ENCODE measurements around the gene PRKCA.

The PRKCA gene

DNA sequence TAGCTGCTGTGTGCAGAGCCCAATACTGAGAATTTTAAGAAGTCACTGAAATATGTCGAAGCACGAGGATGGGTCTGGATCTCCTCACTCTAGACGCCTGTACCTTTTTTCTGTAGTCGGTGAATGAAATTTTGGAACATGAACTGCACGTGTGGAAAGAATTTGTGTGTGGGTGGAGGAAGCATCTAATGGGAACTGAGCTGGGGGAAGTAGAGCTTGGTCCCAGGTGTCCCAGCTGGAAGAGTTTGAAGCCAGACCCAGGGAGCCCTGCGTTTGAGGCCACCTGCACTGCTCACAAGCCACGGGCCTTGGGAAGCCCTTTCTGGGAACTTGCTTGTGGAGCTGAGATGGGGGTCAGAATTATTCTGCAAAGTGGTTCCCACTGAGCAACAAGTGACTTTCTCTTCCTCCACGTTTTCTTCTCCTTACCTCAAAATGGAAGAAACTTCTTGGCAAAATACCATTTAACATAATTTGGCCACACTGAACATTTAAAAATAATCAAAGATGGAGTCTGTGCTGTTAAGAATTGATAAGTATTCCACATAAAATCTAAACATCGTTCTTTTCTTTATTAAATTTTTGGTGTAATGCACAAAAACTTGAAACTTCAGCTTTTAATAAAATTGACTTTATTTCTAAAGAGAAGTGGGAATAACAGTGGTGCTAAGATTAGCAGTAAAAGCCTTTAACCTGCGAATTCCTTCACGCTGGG lies 163.8 kb downstream of the PRKCA start:
- Histone ChIP-seq H3K27me3 (no peaks in the 10 kb centered on the region), H3K9me3 (no peaks in the 10 kb centered on the region), H3K36me3 (no peaks in the 10 kb centered on the region), H3K4me1 (peaks cover 20% of the 10 kb centered on the region), H3K4me3 (ENCODE audit: low read depth, low read length) (no peak overlapping the region)
- DNase-seq = no peak
- TF ChIP-seq, protein P1, sequence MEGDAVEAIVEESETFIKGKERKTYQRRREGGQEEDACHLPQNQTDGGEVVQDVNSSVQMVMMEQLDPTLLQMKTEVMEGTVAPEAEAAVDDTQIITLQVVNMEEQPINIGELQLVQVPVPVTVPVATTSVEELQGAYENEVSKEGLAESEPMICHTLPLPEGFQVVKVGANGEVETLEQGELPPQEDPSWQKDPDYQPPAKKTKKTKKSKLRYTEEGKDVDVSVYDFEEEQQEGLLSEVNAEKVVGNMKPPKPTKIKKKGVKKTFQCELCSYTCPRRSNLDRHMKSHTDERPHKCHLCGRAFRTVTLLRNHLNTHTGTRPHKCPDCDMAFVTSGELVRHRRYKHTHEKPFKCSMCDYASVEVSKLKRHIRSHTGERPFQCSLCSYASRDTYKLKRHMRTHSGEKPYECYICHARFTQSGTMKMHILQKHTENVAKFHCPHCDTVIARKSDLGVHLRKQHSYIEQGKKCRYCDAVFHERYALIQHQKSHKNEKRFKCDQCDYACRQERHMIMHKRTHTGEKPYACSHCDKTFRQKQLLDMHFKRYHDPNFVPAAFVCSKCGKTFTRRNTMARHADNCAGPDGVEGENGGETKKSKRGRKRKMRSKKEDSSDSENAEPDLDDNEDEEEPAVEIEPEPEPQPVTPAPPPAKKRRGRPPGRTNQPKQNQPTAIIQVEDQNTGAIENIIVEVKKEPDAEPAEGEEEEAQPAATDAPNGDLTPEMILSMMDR (IDR thresholded peaks at IDR 0.05; ENCODE audit: low read depth, low read length) = no peak

DNA sequence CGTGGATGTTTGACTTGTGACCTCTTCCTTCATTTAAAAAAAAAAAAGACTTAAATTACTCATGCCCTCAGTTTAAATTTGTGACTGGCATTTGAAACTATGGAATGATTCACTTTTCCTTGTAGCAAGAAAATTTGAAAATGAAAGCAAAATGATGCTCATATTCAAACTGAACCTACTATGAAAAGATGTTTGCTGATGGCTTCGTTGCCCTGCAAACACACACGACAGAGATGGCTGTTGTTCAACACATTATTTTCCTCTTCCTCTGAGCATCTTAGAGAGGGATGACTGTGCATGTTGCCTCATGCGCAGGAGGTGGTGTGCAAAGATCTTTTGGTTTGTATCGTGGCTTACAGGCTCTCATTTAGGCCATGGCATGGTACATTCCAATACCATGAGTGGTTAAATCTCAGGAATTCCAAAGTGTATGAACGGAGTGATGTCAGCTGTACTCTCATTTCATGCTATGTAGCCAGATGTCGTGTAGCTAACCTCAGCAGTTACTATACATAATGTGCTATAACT lies 164.5 kb downstream of the PRKCA start:
- Histone ChIP-seq H3K4me3 (ENCODE audit: low read depth, low read length) (no peak overlapping the region), H3K36me3 (no peaks in the 10 kb centered on the region), H3K27me3 (no peaks in the 10 kb centered on the region), H3K9me3 (no peaks in the 10 kb centered on the region), H3K4me1 (peaks cover 20% of the 10 kb centered on the region)
- DNase-seq = no peak
- TF ChIP-seq, protein P1 (IDR thresholded peaks at IDR 0.05; ENCODE audit: low read depth, low read length) = no peak

DNA sequence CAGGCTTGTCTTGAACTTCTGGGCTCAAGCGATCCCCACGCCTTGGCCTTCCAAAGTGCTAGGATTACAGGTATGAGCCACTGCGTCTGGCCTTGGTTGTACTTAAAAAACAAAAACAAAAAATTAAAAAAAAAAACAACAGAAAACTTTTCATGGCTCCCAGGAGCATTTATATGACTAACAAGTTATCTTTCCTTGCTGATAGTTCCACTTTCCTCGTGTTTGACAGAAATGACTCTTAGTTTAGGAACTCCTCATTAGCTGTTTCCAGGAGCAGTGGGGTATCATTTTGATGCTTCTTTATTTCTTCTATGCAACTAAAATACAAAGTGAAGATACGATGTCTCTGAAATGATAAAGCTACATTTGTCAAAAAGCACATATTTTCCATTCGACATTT lies 165.4 kb downstream of the PRKCA start:
- TF ChIP-seq, protein P1 (IDR thresholded peaks at IDR 0.05; ENCODE audit: low read depth, low read length) = no peak
- no peaks in the 10 kb centered on the region for H3K9me3 ChIP-seq
- no peaks in the 10 kb centered on the region for H3K27me3 ChIP-seq
- H3K4me1 ChIP-seq = peaks cover 15% of the 10 kb centered on the region
- no peak for DNase-seq
- no peak overlapping the region for H3K4me3 ChIP-seq (ENCODE audit: low read depth, low read length)
- H3K36me3 ChIP-seq = no peaks in the 10 kb centered on the region

DNA sequence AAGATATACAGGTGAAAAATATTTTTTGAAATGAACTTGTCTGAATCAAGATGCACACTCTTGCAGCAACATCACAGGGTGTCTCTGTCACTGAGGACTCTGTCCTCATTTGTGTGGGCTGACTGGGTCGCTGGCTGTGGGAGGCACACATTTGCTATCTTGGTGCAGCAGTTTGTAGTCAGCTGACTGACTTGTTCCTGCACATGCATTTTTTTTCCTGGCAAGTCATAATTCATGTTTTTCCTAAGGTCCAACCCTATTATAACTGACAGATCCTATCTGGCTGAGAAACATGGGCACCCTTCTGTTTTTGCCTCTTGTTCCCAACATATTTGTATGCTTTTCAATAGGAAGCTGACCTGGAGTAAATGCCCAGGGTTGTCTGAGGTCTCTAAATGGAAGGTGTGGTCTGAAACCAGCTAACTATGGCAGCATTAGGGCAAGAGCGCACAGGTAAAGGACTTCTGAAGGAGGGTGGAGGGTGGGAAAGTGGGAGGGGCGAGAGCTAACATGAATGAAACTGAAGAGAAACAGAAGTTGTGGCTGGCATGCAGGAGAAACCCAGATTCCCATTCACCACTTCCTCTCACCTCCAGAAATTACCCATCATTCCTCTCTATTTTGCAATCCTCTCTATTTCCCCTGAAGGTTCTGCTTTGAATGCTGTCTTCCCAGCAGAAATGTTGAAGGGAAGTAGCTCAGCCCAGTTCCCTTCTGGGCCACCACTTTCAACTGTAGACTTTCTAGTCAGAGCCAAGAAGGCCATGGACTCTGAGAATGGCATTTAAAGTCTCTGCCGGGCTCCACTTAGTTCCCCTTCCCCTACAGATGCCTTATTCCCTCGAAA lies 166.1 kb downstream of the PRKCA start:
- no peaks in the 10 kb centered on the region for H3K36me3 ChIP-seq
- TF ChIP-seq, protein P1 (IDR thresholded peaks at IDR 0.05; ENCODE audit: low read depth, low read length) = no peak
- no peaks in the 10 kb centered on the region for H3K9me3 ChIP-seq
- no peak for DNase-seq
- peaks cover 13% of the 10 kb centered on the region for H3K4me1 ChIP-seq
- H3K4me3 ChIP-seq (ENCODE audit: low read depth, low read length) = no peak overlapping the region
- H3K27me3 ChIP-seq = no peaks in the 10 kb centered on the region

DNA sequence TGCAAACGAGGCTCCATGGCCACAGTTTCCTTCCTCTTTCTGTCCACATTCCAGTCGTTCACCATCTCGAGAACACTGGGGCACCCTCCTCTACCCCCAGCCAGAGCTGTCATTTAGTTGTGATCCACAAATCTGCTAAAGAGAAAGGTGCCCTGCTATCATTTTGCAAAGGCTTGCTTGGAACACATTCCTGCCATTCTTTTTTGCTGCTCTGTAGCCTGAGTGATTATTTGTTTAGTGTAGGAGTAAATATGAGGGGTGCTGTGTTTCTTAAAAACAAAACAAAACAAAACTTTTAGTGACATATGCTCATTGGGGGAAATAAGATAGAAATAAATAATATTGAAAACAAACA lies 166.7 kb downstream of the PRKCA start:
- no peak for DNase-seq
- Histone ChIP-seq H3K4me1 (peaks cover 7% of the 10 kb centered on the region), H3K27me3 (no peaks in the 10 kb centered on the region), H3K9me3 (no peaks in the 10 kb centered on the region), H3K36me3 (no peaks in the 10 kb centered on the region), H3K4me3 (ENCODE audit: low read depth, low read length) (no peak overlapping the region)
- TF ChIP-seq, protein P1 (IDR thresholded peaks at IDR 0.05; ENCODE audit: low read depth, low read length) = no peak

DNA sequence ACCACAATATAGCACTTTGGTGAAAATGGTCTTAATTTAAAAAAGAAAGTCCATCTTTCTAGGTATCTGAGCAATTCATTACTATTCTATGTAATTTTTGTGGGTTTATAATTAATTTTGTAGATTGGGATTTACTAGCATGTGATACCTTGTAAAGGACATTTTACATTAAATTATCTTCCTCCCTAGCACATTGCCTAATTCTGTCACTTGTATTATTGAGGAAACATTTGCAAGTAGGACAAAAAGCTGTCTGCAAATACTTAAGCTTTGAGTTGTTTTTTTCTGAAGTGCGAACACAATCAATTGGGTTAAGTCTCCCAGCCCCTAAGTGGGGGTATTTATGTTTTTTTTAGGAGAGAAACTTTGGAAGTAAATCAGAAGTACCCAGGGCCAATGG lies 167.0 kb downstream of the PRKCA start:
- Histone ChIP-seq H3K36me3 (no peaks in the 10 kb centered on the region), H3K9me3 (no peaks in the 10 kb centered on the region), H3K4me3 (ENCODE audit: low read depth, low read length) (no peak overlapping the region), H3K27me3 (no peaks in the 10 kb centered on the region), H3K4me1 (peaks cover 5% of the 10 kb centered on the region)
- no peak for DNase-seq
- TF ChIP-seq, protein P1 (IDR thresholded peaks at IDR 0.05; ENCODE audit: low read depth, low read length) = no peak
